GM19193 (cell line): ENCODE measurements around the gene KANK4.

Source experiments
- POLR2A ChIP-seq: IDR thresholded peaks from 4 replicates; pipeline ENCODE4 v1.6.1; 2011; ENCODE audit not compliant: insufficient read depth, insufficient read length; ENCODE audit errors: extremely low read depth

Gene KANK4

GRCh38 chr1:62250126-62250726, 69.0 kb downstream of the KANK4 start:
- TF ChIP-seq POLR2A: no peak

DNA sequence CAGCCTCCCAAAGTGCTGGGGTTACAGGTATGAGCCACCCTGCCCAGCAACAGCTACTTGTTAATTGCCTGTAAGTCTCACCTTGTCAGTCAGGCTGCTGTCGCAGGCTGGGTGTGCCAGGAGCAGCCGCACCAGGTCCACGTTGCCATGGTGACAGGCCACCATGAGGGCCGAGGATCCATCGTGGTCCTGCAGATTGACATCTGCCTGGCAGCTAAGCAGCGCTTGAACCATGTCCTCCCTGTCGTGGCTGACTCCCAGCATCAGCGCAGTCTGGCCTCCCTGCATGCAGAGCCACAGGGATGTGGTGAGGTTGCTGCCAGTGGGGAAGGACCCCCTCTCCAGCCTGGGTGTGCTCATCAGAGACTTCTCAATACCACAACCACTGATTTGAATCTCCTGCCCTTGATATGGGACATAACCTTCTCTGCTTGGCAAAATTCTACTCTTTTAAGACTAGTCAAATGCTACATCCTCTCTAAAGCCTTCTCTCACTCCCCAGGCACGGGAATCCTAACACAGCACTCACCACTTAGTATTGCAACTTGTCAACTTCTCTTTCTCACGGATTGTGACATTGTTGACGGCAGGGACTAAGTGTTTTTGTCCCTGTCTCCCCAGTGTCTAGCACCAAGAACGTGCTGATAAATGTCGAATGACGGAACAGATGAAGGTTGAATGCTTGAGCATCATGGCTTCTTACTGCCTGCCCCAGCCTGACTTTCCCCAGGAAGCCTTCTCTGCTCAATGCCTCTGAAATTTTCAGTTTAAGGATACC, 71.7 kb downstream of the KANK4 start:
- TF ChIP-seq POLR2A: no peak

GRCh38 chr1:62245201-62245600, 74.0 kb downstream of the KANK4 start:
- TF ChIP-seq POLR2A: no peak

- TF ChIP-seq POLR2A: no peak
These were observed 77.7 kb downstream of the KANK4 start for GRCh38 chr1:62241371-62242131.

- no peak for TF ChIP-seq POLR2A
These were observed 78.4 kb downstream of the KANK4 start for GRCh38 chr1:62240651-62241370.

GRCh38 chr1:62238507-62238906, 80.7 kb downstream of the KANK4 start:
- TF ChIP-seq POLR2A: no peak

- TF ChIP-seq POLR2A: no peak
These were observed 81.3 kb downstream of the KANK4 start for GRCh38 chr1:62237950-62238374.

- TF ChIP-seq POLR2A: no peak
These were observed 81.9 kb downstream of the KANK4 start for GRCh38 chr1:62237361-62237760.

DNA sequence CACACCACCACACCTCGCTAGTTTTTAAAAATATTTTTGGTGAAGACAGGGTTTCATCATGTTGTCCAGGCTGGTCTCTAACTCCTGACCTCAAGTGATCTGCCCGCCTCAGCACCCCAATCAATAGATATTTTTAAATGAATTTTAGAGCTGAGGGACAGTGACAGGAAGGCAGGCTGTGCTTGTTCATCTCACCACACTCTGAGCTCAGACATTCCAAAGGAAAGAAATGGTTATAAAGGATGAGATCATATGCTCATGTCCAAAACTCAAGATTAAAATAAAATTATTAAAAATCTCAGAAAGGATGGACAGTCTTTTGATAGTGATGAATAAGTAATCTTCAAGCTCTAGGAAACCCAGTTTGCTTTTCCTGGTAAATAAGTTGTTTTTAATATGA, 83.7 kb downstream of the KANK4 start:
- no peak for TF ChIP-seq POLR2A

DNA sequence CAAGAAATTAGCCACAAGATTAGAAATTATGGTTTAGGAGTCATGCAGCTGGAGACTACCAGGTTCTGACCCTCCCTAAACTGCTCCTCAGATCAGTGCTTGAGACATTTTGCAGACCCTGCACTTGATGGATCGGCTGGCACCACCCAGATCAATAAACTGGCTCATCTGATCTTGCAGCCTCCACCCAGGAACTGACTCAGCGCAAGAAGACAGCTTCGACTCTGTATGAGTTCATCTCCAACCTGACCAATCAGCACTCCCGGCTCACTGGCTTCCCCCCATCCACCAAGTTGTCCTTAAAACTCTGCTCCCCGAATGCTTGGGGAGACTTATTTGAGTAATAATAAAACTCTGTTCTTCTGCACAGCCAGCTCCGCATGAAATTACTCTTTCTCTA, 84.5 kb downstream of the KANK4 start:
- TF ChIP-seq POLR2A: no peak

- TF ChIP-seq POLR2A: no peak
These were observed 85.2 kb downstream of the KANK4 start for GRCh38 chr1:62233926-62234450.

DNA sequence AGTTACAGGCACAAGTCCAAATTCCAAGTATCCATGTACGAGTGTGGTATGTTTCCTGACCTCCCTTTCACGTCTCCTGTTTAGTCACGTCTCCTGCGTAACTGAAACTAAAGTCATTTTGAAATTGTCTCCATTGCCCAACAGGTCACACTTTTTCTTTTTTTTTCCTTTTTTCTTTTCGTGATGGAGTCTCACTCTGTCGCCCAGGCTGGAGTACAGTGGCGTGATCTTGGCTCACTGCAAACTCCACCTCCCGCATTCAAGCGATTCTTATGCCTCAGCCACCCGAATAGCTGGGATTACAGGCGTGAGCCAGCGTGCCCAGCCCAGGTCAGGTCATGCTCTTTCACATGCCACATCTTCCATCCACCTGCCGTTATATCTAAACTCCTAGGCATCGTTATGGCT, 86.4 kb downstream of the KANK4 start:
- no peak for TF ChIP-seq POLR2A

- TF ChIP-seq POLR2A: no peak
These were observed 88.5 kb downstream of the KANK4 start for GRCh38 chr1:62230718-62231117.

DNA sequence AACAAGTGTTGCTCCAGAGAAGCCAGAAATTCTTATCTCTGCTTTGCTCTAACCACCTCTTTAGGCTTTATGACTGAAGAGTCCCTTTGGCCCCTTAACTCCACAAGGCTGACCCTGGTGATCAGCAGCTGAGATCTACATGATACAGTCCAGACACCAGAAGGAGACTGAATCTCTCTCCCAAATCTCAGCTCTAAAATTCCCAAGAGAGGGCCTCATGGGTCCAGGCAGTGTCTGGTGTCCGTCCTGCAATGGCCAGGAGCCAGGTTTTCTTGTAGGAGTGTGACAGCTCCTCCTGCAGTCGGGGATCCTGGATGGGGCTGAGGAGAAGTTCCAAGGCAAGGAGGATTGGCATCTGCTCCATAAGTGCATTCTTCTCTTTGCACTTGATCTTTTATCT, 89.3 kb downstream of the KANK4 start:
- TF ChIP-seq POLR2A: no peak

- no peak for TF ChIP-seq POLR2A
These were observed 89.8 kb downstream of the KANK4 start for GRCh38 chr1:62229468-62229867.
